ENCODE measurements around the gene ADCY7.

Gene ADCY7

DNA sequence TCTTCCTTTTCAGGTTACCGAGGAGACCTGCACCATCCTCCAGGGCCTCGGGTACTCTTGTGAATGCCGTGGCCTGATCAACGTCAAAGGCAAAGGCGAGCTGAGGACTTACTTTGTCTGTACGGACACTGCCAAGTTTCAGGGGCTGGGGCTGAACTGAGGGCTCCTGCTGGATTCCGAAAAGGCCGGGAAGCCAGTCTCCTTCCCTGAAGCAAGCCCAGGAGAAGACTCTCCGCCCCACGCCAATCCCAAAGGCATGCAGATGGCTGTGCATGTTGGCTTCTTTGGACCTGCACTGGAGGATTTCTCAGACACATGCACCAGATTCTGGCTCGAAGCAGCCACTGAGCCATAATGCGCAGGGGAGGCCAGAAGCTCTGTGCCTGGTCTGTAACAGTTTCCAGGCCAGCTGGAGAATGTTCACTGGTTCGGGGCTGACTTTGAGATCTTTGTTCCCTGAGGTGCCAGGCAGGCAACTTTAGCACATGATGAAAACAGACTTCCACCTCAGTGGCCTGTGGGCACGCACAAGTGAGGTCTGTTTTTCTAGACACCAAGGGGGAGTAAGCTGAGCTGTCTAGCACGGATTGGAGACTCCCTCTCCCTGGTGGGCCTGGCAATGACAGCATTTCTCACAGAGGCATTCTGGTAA, 49.1 kb downstream of the ADCY7 start:
- DNase-seq = no peak

DNA sequence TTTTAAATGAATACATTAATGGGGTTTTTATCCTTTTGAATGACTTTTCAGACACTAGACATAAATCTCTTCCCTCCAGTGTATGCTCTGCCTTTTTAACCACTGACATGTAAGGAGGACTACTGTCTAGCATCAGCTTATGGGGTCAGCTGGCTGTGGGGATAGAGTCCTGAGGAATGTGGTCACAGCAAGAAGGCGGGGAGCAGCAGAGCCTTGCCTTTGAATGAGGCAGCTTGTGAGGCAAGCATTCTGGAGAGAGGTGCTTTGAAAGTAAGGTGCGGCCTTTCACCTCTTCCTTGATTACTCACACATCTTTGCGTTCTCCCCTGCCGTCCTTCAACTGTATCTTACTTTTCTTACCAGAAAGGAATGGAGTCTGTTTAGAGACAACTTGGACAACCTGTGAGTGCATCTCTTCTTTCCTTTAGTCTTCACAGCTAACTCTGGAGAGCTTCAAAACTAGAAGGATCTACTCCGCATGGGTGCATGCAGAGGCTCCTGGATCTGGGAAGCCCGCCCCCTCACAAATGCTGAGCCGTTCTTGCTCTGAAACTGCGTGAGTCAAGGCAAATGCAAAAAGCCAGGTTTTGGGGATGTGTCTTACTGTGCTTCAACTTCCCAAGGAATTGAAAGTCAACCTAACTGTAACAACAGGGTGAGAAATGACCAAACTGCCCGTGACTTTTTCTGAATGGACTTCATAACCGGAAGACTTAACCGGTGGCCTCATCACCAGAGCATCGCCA, 49.9 kb downstream of the ADCY7 start:
- no peak for DNase-seq

DNA sequence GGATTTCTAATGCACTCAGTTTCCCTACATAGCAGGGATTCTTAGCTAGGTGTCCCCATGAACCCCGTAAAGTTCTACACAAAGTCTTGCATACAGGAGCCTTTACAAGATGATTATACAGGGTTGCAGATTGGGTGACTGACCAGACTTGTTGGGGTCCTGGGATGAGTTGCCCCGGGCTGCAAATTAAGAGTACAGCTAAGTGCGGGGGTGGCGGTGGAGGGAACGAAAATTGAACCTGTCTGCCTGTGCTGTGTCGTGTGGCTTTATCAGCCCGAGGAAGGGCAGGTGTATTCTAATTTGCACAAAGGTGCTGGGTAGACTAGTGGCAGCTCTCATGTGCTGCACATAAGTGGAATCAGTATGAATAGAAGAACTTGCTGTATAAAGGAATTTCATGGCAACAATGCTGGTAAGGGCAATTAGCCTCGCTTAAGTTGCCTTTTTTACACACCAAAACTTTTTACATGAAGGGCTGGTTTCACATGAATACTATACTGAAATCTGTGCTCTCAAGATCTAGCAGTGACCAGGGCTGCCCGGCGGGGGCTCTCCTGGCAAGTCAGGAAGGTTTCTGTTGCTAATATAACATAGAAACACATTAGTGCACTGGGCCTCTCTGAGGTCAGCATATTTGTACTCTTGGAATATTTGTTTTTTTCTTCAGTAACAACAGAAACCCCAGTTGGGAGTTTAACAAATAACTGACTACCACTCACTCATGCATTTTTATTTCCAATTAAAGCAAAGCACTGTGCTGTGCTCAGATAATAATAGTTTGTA, 50.7 kb downstream of the ADCY7 start:
- DNase-seq = no peak

DNA sequence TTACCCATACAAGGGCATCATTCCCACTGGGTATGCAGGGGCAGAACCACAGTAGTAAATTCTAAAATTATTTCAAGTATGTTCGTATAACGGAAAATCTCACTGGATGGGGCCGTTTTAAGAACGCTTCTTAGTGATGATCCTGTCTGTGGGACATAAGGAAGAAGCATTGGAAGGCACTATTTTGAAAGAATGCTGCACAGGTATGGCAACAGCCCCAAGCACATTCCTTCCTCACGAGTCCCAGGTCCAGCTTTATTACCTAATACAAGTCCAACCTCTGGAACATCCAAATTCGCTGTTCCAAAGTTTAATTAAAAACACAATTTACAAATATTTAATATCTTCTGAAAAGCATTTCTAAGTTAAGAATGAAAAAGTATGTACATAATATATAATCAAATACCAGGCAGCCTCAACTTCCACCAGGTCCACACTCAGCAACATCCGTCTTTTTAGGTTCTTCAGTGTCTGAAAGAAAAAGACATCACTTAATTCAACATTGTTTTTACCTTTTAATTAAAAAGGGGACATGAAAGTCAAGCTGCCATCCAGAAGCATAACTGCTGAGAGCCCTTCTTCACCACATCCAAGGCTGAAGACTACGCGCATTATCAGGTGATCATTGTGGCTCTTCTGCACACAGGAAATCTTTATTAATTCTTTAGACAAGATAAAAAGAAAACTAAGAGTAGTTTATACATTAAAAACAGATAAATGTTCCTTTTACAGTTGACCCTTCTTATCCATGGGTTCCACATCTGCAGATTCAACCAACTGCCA, 52.6 kb downstream of the ADCY7 start:
- no peak for DNase-seq

DNA sequence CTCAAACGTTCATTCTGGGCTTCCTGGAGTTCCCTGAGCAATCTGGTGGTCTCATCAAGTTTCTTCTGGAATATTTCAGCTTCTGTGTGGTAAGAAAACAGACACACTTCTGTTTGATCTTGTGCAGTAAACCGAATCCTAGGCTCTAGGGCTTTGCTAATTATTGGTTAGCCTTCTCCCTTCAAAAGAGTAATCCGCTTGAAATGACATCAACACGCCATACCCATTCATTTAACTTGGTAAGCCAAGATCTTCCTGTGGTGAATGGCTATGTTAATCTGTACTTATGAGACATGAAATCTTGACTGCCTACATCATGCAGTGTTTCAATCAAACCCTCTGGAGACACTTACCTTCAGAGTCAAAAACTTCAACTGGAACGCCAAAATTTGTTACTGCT, 54.0 kb downstream of the ADCY7 start:
- no peak for DNase-seq

DNA sequence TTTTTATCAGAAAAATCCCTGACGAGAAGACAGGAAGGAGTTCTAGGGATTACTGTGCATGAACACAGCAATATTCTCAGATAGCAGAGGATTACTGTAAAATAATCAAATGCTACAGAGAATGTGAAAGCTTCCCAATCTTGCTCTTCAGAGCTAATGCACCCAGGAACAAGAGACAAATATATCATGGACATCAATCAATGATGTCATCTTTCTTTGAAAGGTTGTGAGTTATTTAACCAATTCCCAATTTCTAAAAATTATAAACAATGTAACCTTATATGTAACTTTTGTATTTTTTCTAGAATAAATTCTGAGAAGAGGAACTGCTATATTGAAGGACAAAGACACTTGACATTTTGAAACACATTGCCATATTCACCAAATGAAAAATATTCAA, 56.0 kb downstream of the ADCY7 start:
- no peak for DNase-seq

DNA sequence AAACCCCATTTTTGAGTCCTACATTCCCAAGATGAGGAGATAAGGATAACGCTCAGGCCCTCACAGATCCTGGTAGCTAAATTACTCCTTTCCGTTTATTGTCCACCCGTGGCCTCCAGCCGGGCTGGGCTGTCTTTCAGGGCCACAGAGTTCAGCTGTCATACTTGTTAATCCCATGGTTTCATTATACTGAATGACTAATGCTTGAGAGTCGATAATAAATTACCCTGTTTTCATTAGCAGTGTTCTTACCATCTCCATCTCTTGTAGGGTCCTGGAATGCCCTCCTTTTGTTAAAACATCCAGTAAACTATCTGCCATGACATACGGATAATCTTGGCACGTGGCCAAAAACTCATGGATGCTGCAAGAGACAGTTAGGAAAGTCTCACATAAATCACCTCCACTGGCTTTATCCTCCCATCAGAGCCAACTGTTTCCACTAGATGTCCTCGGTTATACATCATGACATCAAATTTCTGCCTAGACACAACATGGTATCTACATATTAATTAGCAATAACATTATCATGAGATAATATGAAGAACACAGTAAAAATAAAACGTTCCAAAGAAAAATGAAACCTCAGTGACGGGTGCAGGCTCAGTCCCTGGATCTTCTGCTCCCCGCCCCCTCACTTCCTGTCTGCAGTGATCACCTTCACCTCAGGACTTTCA, 57.1 kb downstream of the ADCY7 start:
- DNase-seq = no peak

DNA sequence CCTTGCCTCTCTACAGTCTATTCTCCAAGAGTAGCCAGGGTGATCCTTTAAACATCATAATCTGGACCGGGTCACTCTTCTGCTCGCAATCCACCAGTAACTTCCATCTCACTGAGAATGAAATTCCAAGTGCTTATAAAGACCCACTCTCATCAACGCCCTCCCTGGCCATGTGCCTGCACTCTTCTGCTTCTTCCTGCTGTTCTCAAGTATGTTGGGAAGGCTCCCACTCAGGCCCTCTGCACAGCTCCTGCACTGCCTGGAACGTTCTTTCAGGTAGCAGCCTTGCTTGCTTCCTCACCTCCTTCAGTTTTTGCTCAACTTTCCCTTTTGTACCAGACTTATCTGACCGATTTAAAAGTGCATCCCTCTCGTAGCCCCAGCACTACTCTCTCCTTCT, 58.0 kb downstream of the ADCY7 start:
- DNase-seq = no peak

DNA sequence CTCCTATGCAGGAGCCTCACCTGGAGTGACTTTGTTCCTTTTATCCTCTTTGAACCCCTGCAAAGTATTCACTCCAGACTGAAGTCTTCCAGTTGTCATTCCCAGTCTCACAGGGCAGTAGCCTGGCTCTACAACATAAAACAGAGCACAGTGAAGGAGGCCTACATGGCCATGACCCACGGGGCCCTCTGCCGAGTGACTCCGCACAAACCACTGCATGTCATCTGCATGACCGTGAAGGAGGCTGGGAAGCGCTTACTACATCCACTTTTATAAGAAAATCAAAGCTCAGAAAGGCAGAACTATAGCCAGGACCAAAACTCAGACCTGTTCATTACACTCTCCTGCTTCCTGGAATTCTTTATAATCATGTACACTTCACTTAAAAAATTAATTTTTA, 59.9 kb downstream of the ADCY7 start:
- no peak for DNase-seq

DNA sequence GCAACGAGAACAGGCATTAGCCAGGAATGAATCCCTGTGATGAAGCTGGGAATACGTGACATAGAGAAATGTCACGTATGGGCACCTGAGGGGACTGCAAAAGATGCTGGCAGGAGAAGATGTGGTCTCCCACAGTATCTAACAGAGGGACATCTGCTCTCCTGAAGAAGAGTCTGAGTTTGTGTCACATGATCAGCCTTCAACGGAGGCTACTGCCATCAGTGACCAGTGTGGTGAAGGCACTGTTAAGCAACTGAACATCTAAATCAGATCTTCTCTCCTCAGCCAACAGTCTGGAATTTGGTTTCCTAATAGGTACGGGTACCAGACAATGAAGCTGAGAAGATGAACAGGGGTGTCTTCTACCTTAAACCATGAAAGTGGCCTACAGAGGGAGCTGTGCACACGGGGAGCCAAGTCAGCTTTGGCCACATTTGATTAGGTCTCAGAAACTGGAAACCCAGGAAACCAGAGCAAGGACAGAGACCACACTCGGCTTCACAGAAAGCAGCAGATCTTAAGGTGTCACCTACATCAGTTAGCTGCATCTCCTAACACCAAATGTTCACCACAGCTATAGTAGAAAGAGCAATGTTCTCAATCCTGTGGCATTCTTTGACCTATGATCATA, 60.6 kb downstream of the ADCY7 start:
- DNase-seq = peak; percentile 24 to 40

DNA sequence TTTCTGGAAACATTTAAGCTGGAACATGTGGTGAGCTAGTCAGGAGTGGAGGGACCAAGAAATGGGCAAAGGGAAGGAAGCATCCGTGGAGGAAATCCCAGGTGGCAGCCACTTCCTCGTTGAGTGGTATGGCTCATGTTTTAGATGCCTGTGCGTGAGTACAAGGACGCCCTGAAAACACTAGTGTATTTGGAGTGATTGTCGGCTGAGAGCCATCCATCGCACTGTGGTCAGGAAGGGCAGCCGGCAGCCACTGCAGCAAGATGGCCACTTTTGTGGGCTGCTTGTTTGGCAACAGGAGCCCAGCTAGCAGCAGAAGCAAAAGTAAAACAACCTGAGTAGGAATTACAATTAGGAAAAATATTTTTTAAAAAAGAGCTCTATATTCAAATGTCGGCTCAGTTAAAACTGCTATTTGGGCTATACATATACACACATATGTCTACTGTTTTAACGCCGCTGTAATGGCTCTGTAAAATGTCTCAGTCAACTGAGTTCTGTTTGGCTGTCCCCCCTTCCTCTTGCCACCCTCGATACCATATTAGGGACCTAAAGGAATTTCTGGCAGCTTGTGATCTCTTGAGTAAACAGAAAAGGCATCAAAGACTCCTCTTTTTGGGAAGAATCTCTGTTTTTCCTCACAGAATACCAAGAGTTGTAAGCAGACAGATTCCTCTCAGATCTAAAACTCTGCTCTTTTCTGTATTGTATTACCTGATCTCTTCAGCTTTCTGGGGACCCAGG, 63.3 kb downstream of the ADCY7 start:
- no peak for DNase-seq

DNA sequence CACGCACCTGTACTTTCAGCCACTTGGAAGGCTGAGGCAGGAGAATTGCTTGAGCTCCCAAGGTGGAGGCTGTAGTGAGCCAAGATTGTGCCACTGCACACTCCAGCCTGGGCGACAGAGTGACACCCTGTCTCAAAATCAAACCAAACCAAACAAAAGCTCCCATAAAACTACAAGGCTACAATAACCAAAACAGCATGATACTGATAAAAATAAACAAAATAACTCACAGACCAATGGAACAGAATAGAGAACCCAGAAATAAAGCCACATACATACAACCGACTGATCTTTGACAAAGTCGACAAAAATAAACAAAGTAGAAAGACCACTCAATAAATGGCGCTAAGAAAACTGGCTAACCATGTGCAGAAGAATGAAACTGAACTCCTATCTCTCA, 65.2 kb downstream of the ADCY7 start:
- DNase-seq = no peak

DNA sequence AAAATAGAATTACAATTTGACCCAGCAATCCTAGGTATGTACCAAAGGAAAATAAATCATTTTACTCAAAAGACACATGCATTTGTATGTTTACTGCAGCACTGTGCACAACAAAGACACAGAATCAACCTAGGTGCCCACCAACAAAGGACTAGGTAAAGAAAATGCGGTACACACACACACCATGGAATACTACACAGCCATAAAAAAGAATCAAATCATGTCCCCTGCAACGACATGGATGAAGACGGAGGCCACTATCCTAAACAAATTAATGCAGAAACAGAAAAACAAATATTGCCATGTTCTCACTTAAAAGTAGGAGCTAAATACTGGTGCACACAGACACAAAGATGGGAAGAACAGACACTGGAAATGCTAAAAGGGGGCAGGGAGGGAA, 66.2 kb downstream of the ADCY7 start:
- no peak for DNase-seq

DNA sequence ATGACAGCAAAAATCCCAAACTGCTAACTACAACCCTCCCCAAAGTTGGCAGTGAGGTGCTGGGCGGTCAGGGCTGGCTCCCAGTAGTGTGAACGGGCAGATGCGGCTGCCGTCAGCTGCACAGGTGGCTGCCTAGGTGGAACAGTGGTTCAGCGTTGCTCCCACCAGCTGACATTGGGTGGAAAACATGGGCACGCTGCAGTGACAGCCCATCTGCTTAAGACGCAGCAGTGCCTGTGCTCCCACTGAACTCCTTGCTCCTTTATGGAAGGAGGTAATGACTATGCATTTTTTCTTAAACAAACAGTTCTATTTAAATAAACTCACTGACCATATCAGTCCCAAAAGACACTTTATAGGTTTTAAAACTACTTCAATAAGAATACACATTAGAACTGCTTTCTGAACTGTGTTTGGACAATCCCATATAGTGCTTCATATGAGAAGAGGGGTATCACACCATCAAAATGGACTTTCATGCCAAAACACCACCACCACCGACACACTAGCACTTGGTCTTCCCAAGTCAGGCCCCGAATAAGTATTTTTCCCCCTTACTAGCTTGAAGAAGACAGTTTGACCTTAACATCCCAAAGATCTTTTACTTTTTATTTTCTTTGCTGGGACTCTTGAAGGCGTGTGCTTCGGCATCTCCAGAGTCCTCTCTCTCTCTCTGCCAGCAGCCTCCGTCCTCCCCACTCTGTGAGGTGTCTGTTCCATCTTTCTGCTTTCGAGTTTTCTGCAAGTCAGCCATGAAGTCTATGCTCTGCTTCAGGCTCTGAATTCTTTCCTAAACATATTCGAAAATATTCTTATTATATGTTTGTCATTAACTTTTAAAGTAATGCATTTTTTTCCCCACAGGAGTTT, 68.0 kb downstream of the ADCY7 start:
- no peak for DNase-seq

DNA sequence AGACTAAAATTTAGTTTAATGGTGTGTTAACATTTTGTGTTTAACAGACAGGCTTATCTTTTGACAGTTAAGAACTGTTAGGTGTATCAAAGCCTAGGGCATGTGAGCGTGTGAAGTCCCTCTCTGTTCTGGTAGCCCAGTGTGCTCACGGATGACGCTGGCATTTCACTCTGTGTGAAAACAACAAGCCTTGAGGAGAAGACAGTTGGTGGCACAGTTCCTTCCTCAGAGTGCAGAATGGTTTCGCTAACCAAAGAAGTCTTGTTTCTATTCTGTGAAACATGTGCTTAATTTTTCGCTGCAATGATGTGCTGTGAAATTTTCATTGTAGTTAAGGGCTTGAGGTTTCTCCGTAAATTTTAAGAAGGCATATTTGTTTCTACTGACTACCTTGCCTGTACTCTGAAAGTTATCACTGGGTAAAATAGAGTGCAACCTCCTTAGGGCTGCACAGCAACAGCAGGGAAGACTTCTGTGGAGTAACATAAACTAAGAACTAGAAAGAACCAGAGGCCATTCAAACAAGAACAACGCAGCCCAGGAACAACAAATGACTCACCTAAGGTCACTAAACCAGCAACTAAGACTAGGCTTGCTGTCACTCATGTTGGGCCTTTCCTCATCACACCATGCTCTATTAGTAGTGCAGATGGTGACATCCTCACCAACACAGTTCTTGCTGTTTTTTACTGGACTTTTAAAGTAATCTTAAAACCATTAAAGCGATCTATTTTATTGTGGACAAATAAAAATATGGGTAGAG, 69.0 kb downstream of the ADCY7 start:
- DNase-seq = peak in 1 of 2 donors; percentile 17

DNA sequence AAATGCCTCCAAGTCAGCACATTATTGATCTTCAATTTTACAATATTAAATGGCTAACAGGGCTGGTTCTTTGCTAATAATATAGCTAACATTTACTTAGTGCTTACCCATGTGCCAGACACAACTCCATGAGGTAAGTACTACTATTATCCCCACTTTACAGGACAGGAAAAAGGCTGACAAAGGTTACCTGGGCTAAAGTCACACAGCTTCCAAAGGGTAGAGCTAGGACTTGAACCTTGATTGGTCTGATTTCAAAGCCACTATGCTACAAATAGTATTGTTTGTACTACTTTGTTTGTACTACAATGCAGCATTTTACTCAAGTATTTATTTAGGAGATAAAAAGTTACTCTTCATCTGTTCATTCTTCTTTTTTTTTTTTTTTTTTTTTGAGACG, 70.5 kb downstream of the ADCY7 start:
- no peak for DNase-seq

DNA sequence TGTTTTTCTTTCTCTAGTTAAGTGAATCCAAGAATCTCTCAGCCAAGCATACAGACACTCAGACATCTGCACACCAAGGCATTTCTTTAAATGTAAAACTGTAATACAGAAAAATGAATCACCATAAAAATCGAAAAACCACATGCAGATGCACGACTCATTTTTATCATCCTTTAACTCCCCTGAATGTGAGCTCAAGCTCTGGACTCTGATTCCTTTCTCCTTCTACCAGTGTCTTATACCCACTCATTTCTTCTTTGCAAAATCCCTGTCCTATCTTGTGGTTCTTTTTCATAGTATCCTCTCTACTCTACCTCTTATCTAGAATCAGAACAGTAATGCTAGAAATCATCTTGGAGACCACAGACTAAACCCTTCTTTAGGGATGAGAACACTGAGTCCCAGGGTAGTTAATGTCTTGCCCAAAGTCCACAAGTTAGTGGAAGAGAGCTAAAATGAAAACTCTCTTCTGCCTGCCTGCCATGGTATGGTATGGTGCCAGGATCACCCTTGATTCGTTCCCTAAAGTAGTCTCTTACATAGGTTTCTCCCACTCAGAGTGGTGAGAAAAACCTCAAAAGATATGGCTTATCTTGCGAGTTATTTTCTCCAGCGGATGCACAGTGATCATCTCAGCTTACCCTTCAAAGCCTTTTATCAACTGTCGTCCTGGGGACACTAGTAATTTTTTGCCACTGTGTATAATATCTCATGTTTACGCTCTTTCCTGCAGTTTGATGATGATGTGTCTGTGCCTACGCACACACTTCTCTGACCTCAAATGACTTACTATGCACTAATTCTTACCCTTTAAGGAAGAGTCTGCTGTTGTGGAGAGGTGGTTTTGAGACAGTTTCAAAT, 72.2 kb downstream of the ADCY7 start:
- DNase-seq = no peak

DNA sequence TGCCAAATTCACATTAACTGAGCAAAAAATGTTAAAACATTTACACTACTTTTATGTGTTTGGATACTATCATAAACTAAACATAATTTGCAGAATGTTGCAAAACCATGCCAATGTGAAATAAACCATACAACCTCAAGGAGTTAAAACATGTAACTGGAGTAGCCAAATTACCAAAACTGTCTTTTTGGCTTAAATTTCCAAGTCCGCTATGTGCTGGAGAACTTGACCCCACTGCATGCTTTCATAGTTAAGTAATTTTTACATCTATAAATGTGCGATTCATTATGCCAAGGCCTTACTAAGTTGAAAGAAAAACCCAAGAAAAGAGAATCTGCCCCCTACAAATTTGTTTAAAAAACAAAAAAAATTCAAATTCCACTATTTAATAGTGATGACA, 74.2 kb downstream of the ADCY7 start:
- no peak for DNase-seq
